Suprapubic skin (tissue), 4 donors: ENCODE data around the gene TOMM7. TPM values are rescaled to one million over a fixed set of nuclear protein-coding genes. Genes with fewer than 3 reads are reported as not detected.
"Not testable (repeated sequence)": the region's sequence is repeated elsewhere in the genome, so short reads cannot be mapped to it uniquely, and the experiment has no call there.

Experiments
- DNase-seq, 2 donors: peaks; one replicate each; pipeline ENCODE4 v3.0.0-alpha.2; 2019; ENCODE audit warnings: low spot score in 2 of 2
- H3K27ac ChIP-seq: fragments of 200-600 bp; sonication (generic); one replicate; pipeline ENCODE4 v1.5.1; 2019
- H3K27me3 ChIP-seq: fragments of 200-600 bp; sonication (generic); one replicate; pipeline ENCODE4 v1.5.1; 2019
- H3K36me3 ChIP-seq: fragments of 200-600 bp; sonication (generic); one replicate; pipeline ENCODE4 v1.5.1; 2019
- H3K4me1 ChIP-seq: fragments of 200-600 bp; sonication (generic); one replicate; pipeline ENCODE4 v1.5.1; 2019
- H3K4me3 ChIP-seq: fragments of 200-600 bp; sonication (generic); one replicate; pipeline ENCODE4 v1.5.1; 2019; ENCODE audit warnings: mild to moderate bottlenecking
- H3K9me3 ChIP-seq: fragments of 200-600 bp; sonication (generic); one replicate; pipeline ENCODE4 v1.5.1; 2019
- EP300 ChIP-seq: sonication (generic); formaldehyde crosslinking; IDR thresholded peaks from one replicate; pipeline ENCODE4 v1.6.1; 2017; ENCODE audit warnings: antibody characterized with exemption
- POLR2A ChIP-seq, 2 donors: fragments of 450-650 bp; IDR thresholded peaks; one replicate each; pipeline ENCODE4 v1.6.1; 2017; ENCODE audit warnings: antibody characterized with exemption in 2 of 2, mild to moderate bottlenecking in 2 of 2, moderate library complexity in 2 of 2
- POLR2AphosphoS5 ChIP-seq, 3 donors: sonication (generic); formaldehyde crosslinking; IDR thresholded peaks; one replicate each; pipeline ENCODE4 v1.6.1; 2017; ENCODE audit warnings: antibody characterized with exemption in 3 of 3
- WGBS: methylation state at CpG from one replicate; pipeline ENCODE4 v1.1.5; 2018; 5-methylcytosine and 5-hydroxymethylcytosine counted together
- total RNA-seq, 4 donors: library from RNA; depleted of rRNA; stranded (reverse); fragments of >200 nt; gene quantifications; one replicate each; pipeline ENCODE4 v1.1.0, GENCODE V29; 2016
- TF ChIP-seq, protein P1 (sequence below), 2 donors: fragments of 200-600 bp in 1 of 2; fragments of 450-650 bp in 1 of 2; sonication (generic) in 1 of 2; IDR thresholded peaks; one replicate each; pipeline ENCODE4 v1.5.1; 2016 to 2019; ENCODE audit warnings: antibody characterized with exemption in 2 of 2, mild to moderate bottlenecking in 1 of 2, moderate library complexity in 1 of 2

TOMM7 gene
- total RNA-seq, 4 donors from 2014 or later, result 116 to 218 (median 149) TPM

DNA sequence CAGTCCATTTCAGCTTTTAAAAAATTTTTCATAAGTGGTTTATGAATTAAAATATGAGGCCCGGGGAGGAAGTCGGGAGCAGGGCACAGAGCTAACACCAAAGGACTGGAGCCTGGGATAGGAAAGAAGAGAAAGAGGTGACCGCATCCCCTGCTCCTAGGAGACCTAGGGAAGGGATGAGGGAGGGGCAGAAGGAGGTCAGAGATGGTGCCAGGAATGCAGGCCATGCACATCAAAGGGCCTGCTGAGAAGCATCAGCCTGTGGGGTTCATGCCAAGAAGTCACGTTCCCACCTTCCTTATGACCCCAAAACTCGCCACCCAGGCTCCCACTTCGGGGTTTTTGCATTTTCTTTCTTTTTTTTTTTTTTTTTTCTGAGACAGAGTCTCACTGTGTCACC is 14.7 kb upstream of the TOMM7 start:
- WGBS, result 85% methylated on average over 6 of the region's 6 CpGs

DNA sequence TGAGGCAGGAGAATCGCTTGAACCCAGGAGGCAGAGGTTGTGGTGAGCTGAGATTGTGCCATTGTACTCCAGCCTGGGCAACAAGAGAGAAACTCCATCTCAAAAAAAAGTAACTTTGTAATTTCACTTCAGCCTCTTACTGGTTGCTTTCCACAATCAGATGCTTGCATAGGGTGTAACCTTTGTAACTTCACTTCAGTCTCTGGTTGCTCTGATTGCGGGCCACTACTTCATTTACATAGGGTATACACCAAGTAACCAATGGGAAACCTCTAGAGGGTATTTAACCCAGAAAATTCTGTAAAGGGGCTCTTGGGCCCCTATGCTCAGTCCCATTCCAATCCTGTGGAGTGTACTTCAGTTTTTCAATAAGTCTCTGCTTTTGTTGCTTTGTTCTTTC is 13.9 kb upstream of the TOMM7 start:
- H3K27ac ChIP-seq, H3K36me3 ChIP-seq, H3K9me3 ChIP-seq, DNase-seq, H3K27me3 ChIP-seq, H3K4me3 ChIP-seq: not testable (repeated sequence)
- 95% methylated on average over 2 of the region's 2 CpGs for WGBS
- peaks cover 12% of the 10 kb centered on the region for H3K4me1 ChIP-seq

More for the DNA sequence above, 14.7 kb upstream of the TOMM7 start:
- Histone ChIP-seq H3K9me3 (no peaks in the 10 kb centered on the region), H3K4me3 (no peak overlapping the region), H3K27ac (no peak overlapping the region), H3K4me1 (peaks cover 16% of the 10 kb centered on the region), H3K27me3 (no peaks in the 10 kb centered on the region), H3K36me3 (no peaks in the 10 kb centered on the region)
- no peak for DNase-seq
- no peak for TF ChIP-seq EP300
- no peak for TF ChIP-seq POLR2A (IDR thresholded peaks at IDR 0.05)
- TF ChIP-seq POLR2AphosphoS5 (IDR thresholded peaks at IDR 0.05), result no peak
- TF ChIP-seq, protein P1, sequence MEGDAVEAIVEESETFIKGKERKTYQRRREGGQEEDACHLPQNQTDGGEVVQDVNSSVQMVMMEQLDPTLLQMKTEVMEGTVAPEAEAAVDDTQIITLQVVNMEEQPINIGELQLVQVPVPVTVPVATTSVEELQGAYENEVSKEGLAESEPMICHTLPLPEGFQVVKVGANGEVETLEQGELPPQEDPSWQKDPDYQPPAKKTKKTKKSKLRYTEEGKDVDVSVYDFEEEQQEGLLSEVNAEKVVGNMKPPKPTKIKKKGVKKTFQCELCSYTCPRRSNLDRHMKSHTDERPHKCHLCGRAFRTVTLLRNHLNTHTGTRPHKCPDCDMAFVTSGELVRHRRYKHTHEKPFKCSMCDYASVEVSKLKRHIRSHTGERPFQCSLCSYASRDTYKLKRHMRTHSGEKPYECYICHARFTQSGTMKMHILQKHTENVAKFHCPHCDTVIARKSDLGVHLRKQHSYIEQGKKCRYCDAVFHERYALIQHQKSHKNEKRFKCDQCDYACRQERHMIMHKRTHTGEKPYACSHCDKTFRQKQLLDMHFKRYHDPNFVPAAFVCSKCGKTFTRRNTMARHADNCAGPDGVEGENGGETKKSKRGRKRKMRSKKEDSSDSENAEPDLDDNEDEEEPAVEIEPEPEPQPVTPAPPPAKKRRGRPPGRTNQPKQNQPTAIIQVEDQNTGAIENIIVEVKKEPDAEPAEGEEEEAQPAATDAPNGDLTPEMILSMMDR (IDR thresholded peaks at IDR 0.05), result no peak

DNA sequence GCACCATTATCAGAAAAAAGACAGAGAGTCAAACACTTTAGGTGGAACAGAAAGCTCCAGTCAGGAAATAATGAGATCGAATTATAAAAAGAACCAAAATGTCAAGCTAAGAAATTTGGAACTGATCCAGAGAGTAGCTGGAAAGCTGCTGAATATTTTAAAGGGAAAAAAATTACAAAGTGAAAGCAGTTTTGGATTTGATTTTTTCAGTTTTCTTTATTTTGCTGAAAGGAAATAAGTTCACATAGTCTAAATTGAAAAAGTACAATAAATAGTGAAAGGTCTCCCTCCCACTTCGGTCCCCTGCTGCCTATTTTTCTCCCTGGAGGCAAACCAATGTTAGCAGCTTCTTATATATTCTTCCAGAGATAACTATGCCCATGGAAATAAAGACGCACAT is 11.3 kb upstream of the TOMM7 start:
- peaks cover 12% of the 10 kb centered on the region for H3K4me1 ChIP-seq
- TF ChIP-seq, protein P1 (IDR thresholded peaks at IDR 0.05), result no peak
- TF ChIP-seq EP300 (no peak), POLR2A (IDR thresholded peaks at IDR 0.05) (no peak), POLR2AphosphoS5 (IDR thresholded peaks at IDR 0.05) (no peak)
- no peak for DNase-seq
- no peak overlapping the region for H3K4me3 ChIP-seq
- H3K9me3 ChIP-seq, result no peaks in the 10 kb centered on the region
- H3K27me3 ChIP-seq, result no peaks in the 10 kb centered on the region
- no peaks in the 10 kb centered on the region for H3K36me3 ChIP-seq
- peak overlapping the region; percentile 4 for H3K27ac ChIP-seq
- WGBS, result 21% methylated on average over 3 of the region's 3 CpGs

DNA sequence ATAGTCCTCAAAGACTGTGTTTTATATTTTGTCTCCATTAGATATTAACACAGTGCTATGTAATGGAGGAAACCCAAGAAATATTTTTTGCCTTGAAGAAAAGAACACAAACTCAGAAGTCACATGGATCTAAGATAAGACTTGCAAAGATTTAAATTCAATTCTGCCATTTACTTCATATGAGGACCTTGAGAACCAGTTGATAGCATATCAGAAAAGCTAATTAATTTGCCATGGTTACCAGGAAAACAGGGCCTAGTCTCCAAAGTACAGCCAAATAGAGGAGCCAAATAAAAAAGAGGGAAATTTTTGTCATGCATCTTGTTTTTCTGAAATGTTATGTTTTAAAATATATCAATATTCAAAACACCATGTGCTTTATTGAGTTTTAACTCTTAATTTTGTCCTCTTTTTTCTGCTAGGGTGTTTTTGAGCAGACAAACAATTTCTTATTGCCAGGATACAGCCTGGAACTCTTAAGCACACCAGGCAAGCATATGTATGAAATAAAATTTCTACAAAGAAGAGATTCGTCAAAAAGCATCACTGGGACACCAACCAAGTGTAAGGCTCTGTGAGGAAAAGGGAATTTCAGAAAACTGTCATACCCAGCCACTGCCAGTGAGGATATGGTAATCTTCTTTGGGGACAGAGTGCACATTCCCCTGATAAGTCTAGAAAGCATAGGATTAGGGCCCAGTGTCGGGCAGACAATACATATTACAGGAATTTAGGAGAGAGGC is 10.6 kb upstream of the TOMM7 start:
- H3K27ac ChIP-seq, result peak overlapping the region; percentile 4
- no peaks in the 10 kb centered on the region for H3K9me3 ChIP-seq
- WGBS, result 55% methylated on average over 2 of the region's 2 CpGs
- peaks cover 12% of the 10 kb centered on the region for H3K4me1 ChIP-seq
- H3K4me3 ChIP-seq, result no peak overlapping the region
- H3K36me3 ChIP-seq, result no peaks in the 10 kb centered on the region
- no peaks in the 10 kb centered on the region for H3K27me3 ChIP-seq
- no peak for DNase-seq
- TF ChIP-seq EP300, result no peak
- TF ChIP-seq POLR2AphosphoS5 (IDR thresholded peaks at IDR 0.05), result no peak
- TF ChIP-seq, protein P1 (IDR thresholded peaks at IDR 0.05), result no peak
- TF ChIP-seq POLR2A (IDR thresholded peaks at IDR 0.05), result no peak

DNA sequence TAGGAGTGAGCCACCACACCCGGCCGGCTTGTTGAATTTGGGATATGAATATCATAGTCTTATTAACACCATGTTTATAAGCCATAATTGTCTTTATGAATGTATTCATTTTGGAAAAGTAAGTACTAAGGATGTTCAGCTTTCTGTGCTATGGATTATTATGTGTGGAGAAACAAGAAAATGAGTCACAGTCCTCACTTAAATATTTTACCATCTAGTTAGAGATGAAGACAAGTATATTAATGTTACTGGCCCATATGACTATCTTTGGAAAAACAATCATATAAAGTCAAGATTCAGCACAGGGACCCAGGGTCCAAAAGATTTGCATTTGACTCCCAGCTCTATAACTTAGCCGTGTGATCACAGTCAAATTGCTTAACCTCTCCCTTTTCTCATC is 9.8 kb upstream of the TOMM7 start:
- 94% methylated on average over 3 of the region's 3 CpGs for WGBS

More for the DNA sequence above, 9.8 kb upstream of the TOMM7 start:
- TF ChIP-seq POLR2A (IDR thresholded peaks at IDR 0.05) (no peak), EP300 (no peak), POLR2AphosphoS5 (IDR thresholded peaks at IDR 0.05) (no peak)
- TF ChIP-seq, protein P1 (IDR thresholded peaks at IDR 0.05), result no peak
- no peaks in the 10 kb centered on the region for H3K27me3 ChIP-seq
- peaks cover 12% of the 10 kb centered on the region for H3K4me1 ChIP-seq
- DNase-seq, result no peak
- H3K9me3 ChIP-seq, result no peaks in the 10 kb centered on the region
- H3K36me3 ChIP-seq, result no peaks in the 10 kb centered on the region
- H3K27ac ChIP-seq, result no peak overlapping the region
- H3K4me3 ChIP-seq, result no peak overlapping the region
